ENCODE data around the gene NUMB.
A peak's percentile ranks its signal among the peaks of the same experiment; 100 is the strongest.
"Not testable (repeated sequence)": the region's sequence is repeated elsewhere in the genome, so short reads cannot be mapped to it uniquely, and the experiment has no call there.

The NUMB gene

DNA sequence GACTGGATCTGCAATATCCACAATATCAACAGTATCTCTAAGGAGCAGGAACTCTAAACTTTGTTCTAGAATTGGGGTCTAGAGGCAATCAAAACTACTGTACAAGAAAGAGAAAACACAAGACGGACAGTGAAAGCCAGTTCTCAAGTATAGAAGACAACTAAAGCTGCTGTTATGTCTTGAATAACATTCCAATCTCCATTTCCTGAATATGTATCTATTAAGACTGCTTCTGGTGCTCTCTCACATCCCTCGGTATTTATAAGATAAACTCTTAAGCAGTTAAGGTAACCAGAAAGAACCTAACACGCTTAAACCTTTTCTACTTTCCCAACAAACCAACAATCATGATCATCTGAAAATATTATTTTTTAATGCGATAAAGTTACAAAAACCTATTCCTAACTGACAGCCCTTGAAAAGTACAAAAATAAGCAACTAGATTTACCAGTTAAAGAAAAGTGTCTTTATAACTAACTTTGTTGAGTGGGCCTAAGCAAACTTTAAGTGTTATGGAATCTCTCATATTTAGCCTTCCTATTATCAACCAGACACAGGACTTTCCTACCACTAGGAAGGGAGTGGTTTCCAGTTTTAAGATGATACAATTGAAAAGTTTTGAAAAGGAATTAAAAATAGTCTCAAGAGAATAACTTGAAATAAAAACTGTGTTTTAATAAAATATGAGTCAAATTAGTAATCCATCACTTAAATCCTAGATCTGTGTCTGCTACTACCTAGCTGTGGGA, 30.7 kb downstream of the NUMB start:
- Histone ChIP-seq H3K79me1 (ENCODE audit: low read length) (peaks cover 5% of the 10 kb centered on the region), H3K9ac (ENCODE audit: low read length) (no peak overlapping the region), H2BK120ac (ENCODE audit: insufficient read depth, low read length, poor library complexity) (no peak overlapping the region), H4K91ac (ENCODE audit: low read depth, low read length) (no peak overlapping the region), H3K4me1 (ENCODE audit: control insufficient read depth in 1 of 2, insufficient read depth in 2 of 2, low read length in 2 of 2) (peaks cover 2 to 3% of the 10 kb centered on the region in 2 experiments), H2BK12ac (ENCODE audit: low read length) (no peak overlapping the region), H3K23ac (ENCODE audit: low read length) (no peak overlapping the region), H2AFZ (ENCODE audit: insufficient read depth, low read length, poor library complexity) (no peak overlapping the region), H3K27me3 (ENCODE audit: insufficient read depth, low read length) (no peaks in the 10 kb centered on the region), H3K14ac (ENCODE audit: low read length) (no peak overlapping the region), H3K79me2 (ENCODE audit: control insufficient read depth, insufficient read depth, low read length, poor library complexity) (peaks cover 3% of the 10 kb centered on the region), H3K9me3 (ENCODE audit: insufficient read depth, low read depth, low read length) (peaks cover 4% of the 10 kb centered on the region), H3K18ac (ENCODE audit: low read length) (no peak overlapping the region), H4K8ac (ENCODE audit: low read depth, low read length) (no peak overlapping the region), H4K12ac (ENCODE audit: low read depth, low read length) (no peak overlapping the region), H3K4me3 (ENCODE audit: low read depth, low read length) (no peak overlapping the region), H2BK5ac (ENCODE audit: low read depth, low read length, poor library complexity) (no peak overlapping the region), H3K4ac (ENCODE audit: low read depth, low read length) (no peak overlapping the region), H2AK5ac (ENCODE audit: low read length) (no peak overlapping the region), H3K4me2 (ENCODE audit: low read length) (no peak overlapping the region), H3K27ac (ENCODE audit: low read depth, low read length) (peak overlapping the region; percentile 17), H3K36me3 (ENCODE audit: control insufficient read depth in 1 of 2, insufficient read depth in 2 of 2, low read length in 2 of 2) (peaks cover 0 to 2% of the 10 kb centered on the region in 2 experiments)
- DNase-seq, result no peak
- WGBS (ENCODE audit: extremely low coverage, insufficient coverage, insufficient read length), result 100% methylated on average over 2 of the region's 4 CpGs

DNA sequence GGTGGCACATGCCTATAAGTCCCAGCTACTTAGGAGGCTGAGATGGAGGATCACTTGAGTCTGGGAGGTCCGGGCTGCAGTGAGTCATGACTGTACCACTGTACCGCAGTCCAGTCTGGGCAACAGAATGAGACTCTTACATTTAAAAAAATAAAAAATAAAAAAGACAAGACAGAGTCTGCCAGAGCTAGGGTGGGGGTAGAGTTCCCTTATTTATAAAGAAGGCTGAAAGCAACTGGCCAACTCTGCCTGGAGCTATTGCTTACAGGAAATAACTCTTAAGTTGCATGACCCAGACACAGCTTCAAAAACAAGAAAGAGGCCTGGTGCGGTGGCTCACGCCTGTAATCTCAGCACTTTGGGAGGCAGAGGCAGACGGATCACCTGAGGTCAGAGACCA, 31.5 kb downstream of the NUMB start:
- no peak overlapping the region for H2AK5ac ChIP-seq (ENCODE audit: low read length)
- H3K27me3 ChIP-seq (ENCODE audit: insufficient read depth, low read length), result no peaks in the 10 kb centered on the region
- no peak overlapping the region for H3K4ac ChIP-seq (ENCODE audit: low read depth, low read length)
- no peak overlapping the region for H4K12ac ChIP-seq (ENCODE audit: low read depth, low read length)
- H3K79me1 ChIP-seq (ENCODE audit: low read length), result peaks cover 5% of the 10 kb centered on the region
- H2BK5ac ChIP-seq (ENCODE audit: low read depth, low read length, poor library complexity), result no peak overlapping the region
- H3K18ac ChIP-seq (ENCODE audit: low read length), result no peak overlapping the region
- peak overlapping the region; percentile 17 for H3K27ac ChIP-seq (ENCODE audit: low read depth, low read length)
- peaks cover 4% of the 10 kb centered on the region for H3K9me3 ChIP-seq (ENCODE audit: insufficient read depth, low read depth, low read length)
- H2BK120ac ChIP-seq (ENCODE audit: insufficient read depth, low read length, poor library complexity), result no peak overlapping the region
- no peak overlapping the region for H4K8ac ChIP-seq (ENCODE audit: low read depth, low read length)
- H3K4me1 ChIP-seq (ENCODE audit: control insufficient read depth in 1 of 2, insufficient read depth in 2 of 2, low read length in 2 of 2), result peaks cover 2 to 3% of the 10 kb centered on the region in 2 experiments
- peak; percentile 17 to 38 for DNase-seq
- no peak overlapping the region for H2BK12ac ChIP-seq (ENCODE audit: low read length)
- no peak overlapping the region for H2AFZ ChIP-seq (ENCODE audit: insufficient read depth, low read length, poor library complexity)
- WGBS (ENCODE audit: extremely low coverage, insufficient coverage, insufficient read length), result no CpG with 5 or more reads among the region's 5 CpGs
- H3K4me2 ChIP-seq (ENCODE audit: low read length), result no peak overlapping the region
- no peak overlapping the region for H3K14ac ChIP-seq (ENCODE audit: low read length)
- H3K4me3 ChIP-seq (ENCODE audit: low read depth, low read length), result no peak overlapping the region
- peaks cover 0 to 2% of the 10 kb centered on the region in 2 experiments for H3K36me3 ChIP-seq (ENCODE audit: control insufficient read depth in 1 of 2, insufficient read depth in 2 of 2, low read length in 2 of 2)
- H4K91ac ChIP-seq (ENCODE audit: low read depth, low read length), result no peak overlapping the region
- no peak overlapping the region for H3K23ac ChIP-seq (ENCODE audit: low read length)
- H3K9ac ChIP-seq (ENCODE audit: low read length), result no peak overlapping the region
- peaks cover 3% of the 10 kb centered on the region for H3K79me2 ChIP-seq (ENCODE audit: control insufficient read depth, insufficient read depth, low read length, poor library complexity)

DNA sequence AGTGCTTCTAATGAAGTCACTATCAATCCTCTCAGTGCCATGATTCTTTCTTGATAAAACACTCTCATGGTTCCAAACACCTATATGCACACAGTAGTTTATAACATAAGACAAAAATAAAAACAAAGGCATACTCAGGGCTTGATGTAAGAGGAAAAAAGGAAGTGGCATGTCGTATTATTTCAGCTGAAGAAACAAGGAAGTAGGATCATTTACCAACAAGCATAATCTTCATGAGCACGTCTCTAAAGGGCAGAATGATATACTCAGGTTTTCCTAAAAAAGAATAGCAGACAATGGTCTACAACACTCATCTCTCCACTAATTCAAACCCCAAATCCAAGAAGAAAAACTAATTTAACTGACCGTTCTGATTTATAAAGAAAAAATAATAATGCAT, 33.9 kb downstream of the NUMB start:
- no CpG with 5 or more reads among the region's 3 CpGs for WGBS (ENCODE audit: extremely low coverage, insufficient coverage, insufficient read length)
- Histone ChIP-seq H4K8ac (ENCODE audit: low read depth, low read length) (no peak overlapping the region), H3K23ac (ENCODE audit: low read length) (no peak overlapping the region), H3K4me2 (ENCODE audit: low read length) (no peak overlapping the region), H3K27ac (ENCODE audit: low read depth, low read length) (no peak overlapping the region), H3K36me3 (ENCODE audit: control insufficient read depth in 1 of 2, insufficient read depth in 2 of 2, low read length in 2 of 2) (peaks cover 2 to 5% of the 10 kb centered on the region in 2 experiments), H4K12ac (ENCODE audit: low read depth, low read length) (no peak overlapping the region), H3K4ac (ENCODE audit: low read depth, low read length) (no peak overlapping the region), H3K4me3 (ENCODE audit: low read depth, low read length) (no peak overlapping the region), H3K18ac (ENCODE audit: low read length) (no peak overlapping the region), H2AK5ac (ENCODE audit: low read length) (no peak overlapping the region), H4K91ac (ENCODE audit: low read depth, low read length) (no peak overlapping the region), H2BK120ac (ENCODE audit: insufficient read depth, low read length, poor library complexity) (no peak overlapping the region), H3K4me1 (ENCODE audit: control insufficient read depth in 1 of 2, insufficient read depth in 2 of 2, low read length in 2 of 2) (peaks cover 2 to 3% of the 10 kb centered on the region in 2 experiments), H2BK12ac (ENCODE audit: low read length) (no peak overlapping the region), H3K9me3 (ENCODE audit: insufficient read depth, low read depth, low read length) (peaks cover 4% of the 10 kb centered on the region), H2AFZ (ENCODE audit: insufficient read depth, low read length, poor library complexity) (no peak overlapping the region), H2BK5ac (ENCODE audit: low read depth, low read length, poor library complexity) (no peak overlapping the region), H3K27me3 (ENCODE audit: insufficient read depth, low read length) (no peaks in the 10 kb centered on the region), H3K79me2 (ENCODE audit: control insufficient read depth, insufficient read depth, low read length, poor library complexity) (peaks cover 3% of the 10 kb centered on the region), H3K9ac (ENCODE audit: low read length) (no peak overlapping the region), H3K79me1 (ENCODE audit: low read length) (peaks cover 5% of the 10 kb centered on the region), H3K14ac (ENCODE audit: low read length) (no peak overlapping the region)
- DNase-seq, result no peak

DNA sequence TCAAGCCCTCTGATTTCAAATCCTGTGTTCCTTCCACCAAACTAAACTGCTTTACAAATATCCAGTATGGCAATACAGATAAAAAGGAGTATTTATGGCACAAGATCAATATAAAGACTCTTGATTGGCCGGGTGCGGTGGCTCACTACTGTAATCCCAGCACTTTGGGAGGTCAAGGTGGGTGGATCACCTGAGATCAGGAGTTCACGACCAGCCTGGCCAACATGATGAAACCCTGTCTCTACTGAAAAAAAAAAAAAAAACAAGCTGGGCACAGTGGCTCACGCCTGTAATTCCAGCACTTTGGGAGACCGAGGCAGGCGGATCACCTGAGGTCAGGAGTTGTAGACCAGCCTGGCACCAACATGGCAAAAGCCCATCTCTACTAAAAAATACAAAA, 35.3 kb downstream of the NUMB start:
- not testable (repeated sequence) for H2AK5ac ChIP-seq (ENCODE audit: low read length); H4K12ac ChIP-seq (ENCODE audit: low read depth, low read length); H4K8ac ChIP-seq (ENCODE audit: low read depth, low read length); H3K23ac ChIP-seq (ENCODE audit: low read length); H2AFZ ChIP-seq (ENCODE audit: insufficient read depth, low read length, poor library complexity); H4K91ac ChIP-seq (ENCODE audit: low read depth, low read length); H3K36me3 ChIP-seq (ENCODE audit: control insufficient read depth in 1 of 2, insufficient read depth in 2 of 2, low read length in 2 of 2); DNase-seq; H2BK12ac ChIP-seq (ENCODE audit: low read length); H3K14ac ChIP-seq (ENCODE audit: low read length); H3K27me3 ChIP-seq (ENCODE audit: insufficient read depth, low read length); H2BK120ac ChIP-seq (ENCODE audit: insufficient read depth, low read length, poor library complexity); H2BK5ac ChIP-seq (ENCODE audit: low read depth, low read length, poor library complexity); H3K4ac ChIP-seq (ENCODE audit: low read depth, low read length); H3K4me2 ChIP-seq (ENCODE audit: low read length); H3K79me2 ChIP-seq (ENCODE audit: control insufficient read depth, insufficient read depth, low read length, poor library complexity); H3K79me1 ChIP-seq (ENCODE audit: low read length); H3K9me3 ChIP-seq (ENCODE audit: insufficient read depth, low read depth, low read length); H3K4me3 ChIP-seq (ENCODE audit: low read depth, low read length); H3K4me1 ChIP-seq (ENCODE audit: control insufficient read depth in 1 of 2, insufficient read depth in 2 of 2, low read length in 2 of 2); H3K27ac ChIP-seq (ENCODE audit: low read depth, low read length); H3K9ac ChIP-seq (ENCODE audit: low read length)
- peak overlapping the region; percentile 53 for H3K18ac ChIP-seq (ENCODE audit: low read length)
- WGBS (ENCODE audit: extremely low coverage, insufficient coverage, insufficient read length), result no CpG with 5 or more reads among the region's 6 CpGs
